H1 (cell line): ENCODE results near the gene SLC38A1. TPM values are rescaled to one million over a fixed set of nuclear protein-coding genes. Genes with fewer than 3 reads are reported as not detected.

Source experiments
- EZH2 ChIP-seq: fragments of 200-600 bp; sonication (generic); IDR thresholded peaks from 2 replicates; pipeline ENCODE4 v1.7.1; 2012; ENCODE audit warnings: low read depth, mild to moderate bottlenecking, moderate library complexity, low read length, inconsistent platforms; ENCODE audit not compliant: severe bottlenecking
- GTF2F1 ChIP-seq: IDR thresholded peaks from 2 replicates; pipeline ENCODE4 v1.6.1; 2012; ENCODE audit warnings: low read depth, low read length, improper control_type of control experiment, borderline replicate concordance
- HDAC2 ChIP-seq, 2 experiments: fragments of 300-600 bp in 1 of 2; sonication (generic) in 1 of 2; IDR thresholded peaks; 2 replicates each; pipeline ENCODE4 v1.6.1; 2011 to 2012; ENCODE audit warnings: low read depth in 2 of 2, low read length in 2 of 2, mild to moderate bottlenecking in 2 of 2, moderate library complexity in 2 of 2, borderline replicate concordance in 1 of 2, inconsistent platforms in 1 of 2
- TAF1 ChIP-seq: IDR thresholded peaks from 2 replicates; pipeline ENCODE4 v1.6.1; 2011; ENCODE audit warnings: mild to moderate bottlenecking, low read depth, low read length
- polyA plus RNA-seq, 7 experiments: library from polyadenylated mRNA; depleted of rRNA in 3 of 7; stranded (reverse) in 5 of 7; unstranded in 2 of 7; fragments of >200 nt in 5 of 7; fragments of 200-250 nt in 2 of 7; gene quantifications; 1 replicate in 5 of 7; 2 replicates in 1 of 7; 4 replicates in 1 of 7; pipeline versions ENCODE4 v1.2.1 to v1.2.3, GENCODE V29; 2011 to 2013; ENCODE audit warnings: missing spikeins in 2 of 7, mixed read lengths in 2 of 7
- total RNA-seq: library from RNA; stranded (reverse); fragmentation: NEBNext Ultra II Directional; extraction: Animal tissue kit (Norgen Biotek cat#: 25700); gene quantifications from 2 replicates; pipeline ENCODE4 v1.2.1, GENCODE V29; 2021
- TF ChIP-seq, protein P1 (sequence below): fragments of 300-600 bp; sonication (generic); IDR thresholded peaks from 2 replicates; pipeline ENCODE4 v1.7.1; 2012; ENCODE audit warnings: low read length, moderate library complexity, mild to moderate bottlenecking, inconsistent platforms; ENCODE audit not compliant: insufficient replicate concordance
- TF ChIP-seq, protein P2 (sequence below), 3 experiments: IDR thresholded peaks; 1 replicate in 2 of 3; 2 replicates in 1 of 3; pipeline versions ENCODE4 v1.5.1 to v1.6.1; 2011; ENCODE audit warnings: low read length in 3 of 3, mild to moderate bottlenecking in 3 of 3, inconsistent platforms in 2 of 3, low read depth in 1 of 3, moderate library complexity in 1 of 3; ENCODE audit not compliant: insufficient read depth in 1 of 3; ENCODE audit errors: control extremely low read depth in 1 of 3

Gene SLC38A1
- total and polyA plus RNA-seq, 2 of the 8 experiments (the other 6 are each of a cell fraction or from before 2014, with no cell fraction given) = 83.4 to 242 TPM

DNA sequence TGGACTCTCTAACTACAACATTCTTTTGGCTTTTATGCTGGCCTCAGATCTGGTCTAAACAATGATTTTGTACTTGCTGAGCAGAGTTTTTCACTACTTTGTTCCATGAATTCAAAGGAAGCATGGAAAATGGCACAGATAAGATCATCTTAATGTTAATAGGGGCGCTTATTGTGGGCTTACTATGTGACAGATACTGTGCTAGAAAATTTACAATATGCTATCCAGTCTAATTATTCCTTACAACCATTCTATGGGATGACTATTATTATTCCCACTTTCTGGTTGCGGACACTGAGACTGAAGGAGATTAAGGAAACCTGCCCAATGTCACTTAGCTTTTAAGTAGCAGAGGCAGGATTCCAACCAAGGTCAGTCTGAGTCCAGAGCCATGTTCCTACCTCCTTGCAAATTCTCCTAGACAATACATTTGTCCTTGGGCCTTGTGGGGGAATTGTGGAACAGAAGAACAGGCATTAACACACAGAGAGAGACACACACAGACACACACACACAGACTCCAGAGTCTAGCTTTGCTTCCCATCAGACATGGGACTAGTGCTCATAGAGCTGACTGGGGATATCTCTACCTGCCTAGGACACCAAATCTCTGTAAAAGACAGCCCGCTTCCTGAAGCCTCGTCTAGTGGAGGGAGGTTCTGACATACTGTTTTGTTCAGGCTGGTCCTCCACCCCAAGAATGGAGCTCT, 107.7 kb downstream of the SLC38A1 start (continued):
- TF ChIP-seq, protein P1, sequence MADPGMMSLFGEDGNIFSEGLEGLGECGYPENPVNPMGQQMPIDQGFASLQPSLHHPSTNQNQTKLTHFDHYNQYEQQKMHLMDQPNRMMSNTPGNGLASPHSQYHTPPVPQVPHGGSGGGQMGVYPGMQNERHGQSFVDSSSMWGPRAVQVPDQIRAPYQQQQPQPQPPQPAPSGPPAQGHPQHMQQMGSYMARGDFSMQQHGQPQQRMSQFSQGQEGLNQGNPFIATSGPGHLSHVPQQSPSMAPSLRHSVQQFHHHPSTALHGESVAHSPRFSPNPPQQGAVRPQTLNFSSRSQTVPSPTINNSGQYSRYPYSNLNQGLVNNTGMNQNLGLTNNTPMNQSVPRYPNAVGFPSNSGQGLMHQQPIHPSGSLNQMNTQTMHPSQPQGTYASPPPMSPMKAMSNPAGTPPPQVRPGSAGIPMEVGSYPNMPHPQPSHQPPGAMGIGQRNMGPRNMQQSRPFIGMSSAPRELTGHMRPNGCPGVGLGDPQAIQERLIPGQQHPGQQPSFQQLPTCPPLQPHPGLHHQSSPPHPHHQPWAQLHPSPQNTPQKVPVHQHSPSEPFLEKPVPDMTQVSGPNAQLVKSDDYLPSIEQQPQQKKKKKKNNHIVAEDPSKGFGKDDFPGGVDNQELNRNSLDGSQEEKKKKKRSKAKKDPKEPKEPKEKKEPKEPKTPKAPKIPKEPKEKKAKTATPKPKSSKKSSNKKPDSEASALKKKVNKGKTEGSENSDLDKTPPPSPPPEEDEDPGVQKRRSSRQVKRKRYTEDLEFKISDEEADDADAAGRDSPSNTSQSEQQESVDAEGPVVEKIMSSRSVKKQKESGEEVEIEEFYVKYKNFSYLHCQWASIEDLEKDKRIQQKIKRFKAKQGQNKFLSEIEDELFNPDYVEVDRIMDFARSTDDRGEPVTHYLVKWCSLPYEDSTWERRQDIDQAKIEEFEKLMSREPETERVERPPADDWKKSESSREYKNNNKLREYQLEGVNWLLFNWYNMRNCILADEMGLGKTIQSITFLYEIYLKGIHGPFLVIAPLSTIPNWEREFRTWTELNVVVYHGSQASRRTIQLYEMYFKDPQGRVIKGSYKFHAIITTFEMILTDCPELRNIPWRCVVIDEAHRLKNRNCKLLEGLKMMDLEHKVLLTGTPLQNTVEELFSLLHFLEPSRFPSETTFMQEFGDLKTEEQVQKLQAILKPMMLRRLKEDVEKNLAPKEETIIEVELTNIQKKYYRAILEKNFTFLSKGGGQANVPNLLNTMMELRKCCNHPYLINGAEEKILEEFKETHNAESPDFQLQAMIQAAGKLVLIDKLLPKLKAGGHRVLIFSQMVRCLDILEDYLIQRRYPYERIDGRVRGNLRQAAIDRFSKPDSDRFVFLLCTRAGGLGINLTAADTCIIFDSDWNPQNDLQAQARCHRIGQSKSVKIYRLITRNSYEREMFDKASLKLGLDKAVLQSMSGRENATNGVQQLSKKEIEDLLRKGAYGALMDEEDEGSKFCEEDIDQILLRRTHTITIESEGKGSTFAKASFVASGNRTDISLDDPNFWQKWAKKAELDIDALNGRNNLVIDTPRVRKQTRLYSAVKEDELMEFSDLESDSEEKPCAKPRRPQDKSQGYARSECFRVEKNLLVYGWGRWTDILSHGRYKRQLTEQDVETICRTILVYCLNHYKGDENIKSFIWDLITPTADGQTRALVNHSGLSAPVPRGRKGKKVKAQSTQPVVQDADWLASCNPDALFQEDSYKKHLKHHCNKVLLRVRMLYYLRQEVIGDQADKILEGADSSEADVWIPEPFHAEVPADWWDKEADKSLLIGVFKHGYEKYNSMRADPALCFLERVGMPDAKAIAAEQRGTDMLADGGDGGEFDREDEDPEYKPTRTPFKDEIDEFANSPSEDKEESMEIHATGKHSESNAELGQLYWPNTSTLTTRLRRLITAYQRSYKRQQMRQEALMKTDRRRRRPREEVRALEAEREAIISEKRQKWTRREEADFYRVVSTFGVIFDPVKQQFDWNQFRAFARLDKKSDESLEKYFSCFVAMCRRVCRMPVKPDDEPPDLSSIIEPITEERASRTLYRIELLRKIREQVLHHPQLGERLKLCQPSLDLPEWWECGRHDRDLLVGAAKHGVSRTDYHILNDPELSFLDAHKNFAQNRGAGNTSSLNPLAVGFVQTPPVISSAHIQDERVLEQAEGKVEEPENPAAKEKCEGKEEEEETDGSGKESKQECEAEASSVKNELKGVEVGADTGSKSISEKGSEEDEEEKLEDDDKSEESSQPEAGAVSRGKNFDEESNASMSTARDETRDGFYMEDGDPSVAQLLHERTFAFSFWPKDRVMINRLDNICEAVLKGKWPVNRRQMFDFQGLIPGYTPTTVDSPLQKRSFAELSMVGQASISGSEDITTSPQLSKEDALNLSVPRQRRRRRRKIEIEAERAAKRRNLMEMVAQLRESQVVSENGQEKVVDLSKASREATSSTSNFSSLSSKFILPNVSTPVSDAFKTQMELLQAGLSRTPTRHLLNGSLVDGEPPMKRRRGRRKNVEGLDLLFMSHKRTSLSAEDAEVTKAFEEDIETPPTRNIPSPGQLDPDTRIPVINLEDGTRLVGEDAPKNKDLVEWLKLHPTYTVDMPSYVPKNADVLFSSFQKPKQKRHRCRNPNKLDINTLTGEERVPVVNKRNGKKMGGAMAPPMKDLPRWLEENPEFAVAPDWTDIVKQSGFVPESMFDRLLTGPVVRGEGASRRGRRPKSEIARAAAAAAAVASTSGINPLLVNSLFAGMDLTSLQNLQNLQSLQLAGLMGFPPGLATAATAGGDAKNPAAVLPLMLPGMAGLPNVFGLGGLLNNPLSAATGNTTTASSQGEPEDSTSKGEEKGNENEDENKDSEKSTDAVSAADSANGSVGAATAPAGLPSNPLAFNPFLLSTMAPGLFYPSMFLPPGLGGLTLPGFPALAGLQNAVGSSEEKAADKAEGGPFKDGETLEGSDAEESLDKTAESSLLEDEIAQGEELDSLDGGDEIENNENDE = no peak
- TF ChIP-seq, protein P2, sequence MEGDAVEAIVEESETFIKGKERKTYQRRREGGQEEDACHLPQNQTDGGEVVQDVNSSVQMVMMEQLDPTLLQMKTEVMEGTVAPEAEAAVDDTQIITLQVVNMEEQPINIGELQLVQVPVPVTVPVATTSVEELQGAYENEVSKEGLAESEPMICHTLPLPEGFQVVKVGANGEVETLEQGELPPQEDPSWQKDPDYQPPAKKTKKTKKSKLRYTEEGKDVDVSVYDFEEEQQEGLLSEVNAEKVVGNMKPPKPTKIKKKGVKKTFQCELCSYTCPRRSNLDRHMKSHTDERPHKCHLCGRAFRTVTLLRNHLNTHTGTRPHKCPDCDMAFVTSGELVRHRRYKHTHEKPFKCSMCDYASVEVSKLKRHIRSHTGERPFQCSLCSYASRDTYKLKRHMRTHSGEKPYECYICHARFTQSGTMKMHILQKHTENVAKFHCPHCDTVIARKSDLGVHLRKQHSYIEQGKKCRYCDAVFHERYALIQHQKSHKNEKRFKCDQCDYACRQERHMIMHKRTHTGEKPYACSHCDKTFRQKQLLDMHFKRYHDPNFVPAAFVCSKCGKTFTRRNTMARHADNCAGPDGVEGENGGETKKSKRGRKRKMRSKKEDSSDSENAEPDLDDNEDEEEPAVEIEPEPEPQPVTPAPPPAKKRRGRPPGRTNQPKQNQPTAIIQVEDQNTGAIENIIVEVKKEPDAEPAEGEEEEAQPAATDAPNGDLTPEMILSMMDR (IDR thresholded peaks at IDR 0.05; ENCODE audit: control extremely low read depth in 1 of 3, insufficient read depth in 1 of 3, low read depth in 1 of 3, low read length in 3 of 3) = no peak
- TF ChIP-seq TAF1 (no peak), GTF2F1 (no peak), HDAC2 (IDR thresholded peaks at IDR 0.05; ENCODE audit: borderline replicate concordance in 1 of 2, low read depth in 2 of 2, low read length in 2 of 2) (no peak), EZH2 (no peak)
